Mammary epithelial cell (primary cell): Measurements from ENCODE around the gene LCN2.

ENCODE experiments used
- CTCF ChIP-seq, 2 donors: IDR thresholded peaks in 1 of 2; conservative IDR thresholded peaks in 1 of 2; 2 replicates each; pipeline ENCODE4 v1.5.1; 2011 to 2012; ENCODE audit warnings: inconsistent platforms in 2 of 2, low read length in 2 of 2, mild to moderate bottlenecking in 2 of 2, control low read depth in 1 of 2, low read depth in 1 of 2; ENCODE audit not compliant: insufficient read depth in 1 of 2; ENCODE audit errors: extremely low read depth in 1 of 2
- EZH2 ChIP-seq: IDR thresholded peaks from 2 replicates; pipeline ENCODE4 v1.6.1; 2012; ENCODE audit warnings: low read length, inconsistent platforms, borderline replicate concordance

GRCh38 chr9:128190013-128190412 is 40.8 kb downstream of the LCN2 start:
- TF ChIP-seq CTCF (conservative IDR thresholded peaks at IDR 0.05 in 1 of 2, IDR thresholded peaks at IDR 0.05 in 1 of 2; ENCODE audit: extremely low read depth in 1 of 2, insufficient read depth in 1 of 2, low read depth in 1 of 2, low read length in 2 of 2) (no peak), EZH2 (no peak)
